SH-SY5Y (cell line): ENCODE data around the gene CCDC190.

Source experiments
- GATA2 ChIP-seq: IDR thresholded peaks from 2 replicates; pipeline ENCODE4 v1.6.1; 2011; ENCODE audit warnings: mild to moderate bottlenecking, low read depth, low read length
- GATA3 ChIP-seq: IDR thresholded peaks from 2 replicates; pipeline ENCODE4 v1.6.1; 2011; ENCODE audit warnings: low read depth, mild to moderate bottlenecking, low read length, moderate library complexity

The CCDC190 gene

GRCh38 chr1:162861101-162861500 is at the start of gene CCDC190:
Gene CCDC190 (minus strand): TSS chr1:162861175. CDS start chr1:162859646, 1,529 bp downstream.
- TF ChIP-seq GATA2, result no peak
- TF ChIP-seq GATA3, result no peak

GRCh38 chr1:162910161-162910560 is 49.2 kb upstream of the CCDC190 start:
- no peak for TF ChIP-seq GATA2
- TF ChIP-seq GATA3, result no peak

GRCh38 chr1:162908780-162909179 is 47.8 kb upstream of the CCDC190 start:
- TF ChIP-seq GATA3, result no peak
- no peak for TF ChIP-seq GATA2

GRCh38 chr1:162908236-162908635 is 47.3 kb upstream of the CCDC190 start:
- TF ChIP-seq GATA3, result no peak
- no peak for TF ChIP-seq GATA2

GRCh38 chr1:162906485-162906884 is 45.5 kb upstream of the CCDC190 start:
- no peak for TF ChIP-seq GATA2
- TF ChIP-seq GATA3, result no peak

- TF ChIP-seq GATA2 (no peak), GATA3 (no peak)
Measured at GRCh38 chr1:162905174-162906158, 44.5 kb upstream of the CCDC190 start.

- TF ChIP-seq GATA3, result no peak
- TF ChIP-seq GATA2, result no peak
Measured at GRCh38 chr1:162904579-162904978, 43.6 kb upstream of the CCDC190 start.

GRCh38 chr1:162904023-162904422 is 43.0 kb upstream of the CCDC190 start:
- TF ChIP-seq GATA3 (no peak), GATA2 (no peak)

GRCh38 chr1:162903246-162903645 is 42.3 kb upstream of the CCDC190 start:
- TF ChIP-seq GATA3 (no peak), GATA2 (no peak)

GRCh38 chr1:162902416-162902815 is 41.4 kb upstream of the CCDC190 start:
- TF ChIP-seq GATA2, result no peak

- TF ChIP-seq GATA3, result no peak
- no peak for TF ChIP-seq GATA2
Measured at GRCh38 chr1:162901243-162901642, 40.3 kb upstream of the CCDC190 start.

- TF ChIP-seq GATA2, result no peak
- no peak for TF ChIP-seq GATA3
Measured at GRCh38 chr1:162899422-162900146, 38.6 kb upstream of the CCDC190 start.

- TF ChIP-seq GATA3 (no peak), GATA2 (no peak)
Measured at GRCh38 chr1:162893612-162893908, 32.6 kb upstream of the CCDC190 start.

GRCh38 chr1:162892906-162893611 is 32.1 kb upstream of the CCDC190 start:
- TF ChIP-seq GATA2, result no peak
- no peak for TF ChIP-seq GATA3
